HTR-8/SVneo (cell line): ENCODE measurements around the gene LRRC4.

Source experiments
- DNase-seq: peaks from one replicate; pipeline ENCODE4 v3.0.0; 2011; ENCODE audit warnings: low spot score, mixed read lengths; ENCODE audit not compliant: insufficient read length
- FAIRE-seq: peaks from 2 replicates; lab custom pipeline; 2011; peaks lifted over from hg19 to GRCh38; lab: Jason Lieb, UNC

LRRC4 gene

DNA sequence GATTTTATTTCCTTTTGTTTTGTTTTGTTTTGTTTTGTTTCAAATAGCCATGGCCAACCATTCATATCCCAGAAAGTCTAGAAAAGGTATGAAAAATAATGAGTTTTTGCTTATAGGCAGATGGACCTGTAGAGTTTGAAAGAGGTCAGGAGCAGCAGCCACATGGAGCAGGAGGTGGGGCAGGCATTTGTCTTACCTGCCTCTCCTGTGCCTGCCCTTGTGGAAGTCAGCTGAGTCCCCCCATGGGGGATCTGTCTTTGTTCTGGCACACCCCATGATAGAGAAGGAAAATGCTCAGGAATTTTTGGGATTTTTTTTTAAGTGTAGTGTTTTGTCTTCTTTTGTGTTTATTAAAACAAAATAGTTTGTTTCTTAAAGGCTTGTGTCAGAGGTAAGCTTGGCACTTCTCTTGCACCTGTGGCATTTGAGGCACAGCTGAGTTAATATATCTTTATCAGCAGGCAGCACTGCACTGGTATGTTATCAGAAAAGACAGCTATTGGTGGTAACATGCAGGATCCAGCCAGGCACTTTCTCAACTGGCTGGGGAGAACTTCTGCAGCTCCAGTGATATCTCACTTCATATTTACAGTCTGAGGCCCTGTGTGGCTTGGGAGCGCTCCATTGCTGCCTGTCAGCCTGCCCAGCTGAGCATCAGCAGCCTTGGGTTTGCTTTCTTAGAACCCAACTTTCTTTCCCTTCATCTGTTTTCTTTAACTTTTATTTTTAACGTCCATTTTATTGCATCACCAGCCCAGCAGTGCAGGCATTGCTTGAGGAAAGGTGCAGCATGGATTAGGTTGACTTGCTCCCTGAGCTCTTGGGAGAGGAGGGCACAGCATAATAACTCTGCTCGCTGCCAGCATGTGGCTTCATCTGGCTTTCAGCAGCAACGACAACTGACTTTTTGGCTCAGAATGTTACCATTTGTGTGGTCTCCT is 44.4 kb downstream of the LRRC4 start:
- DNase-seq (no peak), FAIRE-seq (no peak)

DNA sequence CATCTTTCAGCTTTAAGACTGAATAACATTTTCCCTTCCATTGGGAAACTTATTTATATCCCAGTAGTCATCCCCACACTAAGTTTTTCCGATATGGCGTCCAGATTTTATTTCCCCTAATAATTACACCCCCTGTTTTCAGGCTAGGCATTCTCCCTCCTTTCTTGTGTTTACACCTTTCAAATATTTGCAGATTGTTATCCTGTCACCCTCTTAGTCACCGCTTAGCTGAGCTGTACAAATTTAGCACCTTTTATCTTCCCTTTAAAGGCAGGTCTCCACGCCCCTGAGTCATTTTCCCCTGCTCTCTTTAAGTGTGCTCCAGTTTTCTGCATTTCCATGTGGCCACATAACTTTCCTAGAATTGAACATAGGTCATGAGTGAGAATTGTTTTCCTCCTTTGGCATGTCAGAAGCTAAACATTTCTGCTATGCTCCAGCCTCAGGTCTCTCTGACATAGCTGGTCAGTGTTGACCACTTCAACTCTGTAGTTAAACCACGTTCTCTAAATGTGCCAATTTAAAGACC is 47.4 kb downstream of the LRRC4 start:
- FAIRE-seq (no peak), DNase-seq (no peak)

DNA sequence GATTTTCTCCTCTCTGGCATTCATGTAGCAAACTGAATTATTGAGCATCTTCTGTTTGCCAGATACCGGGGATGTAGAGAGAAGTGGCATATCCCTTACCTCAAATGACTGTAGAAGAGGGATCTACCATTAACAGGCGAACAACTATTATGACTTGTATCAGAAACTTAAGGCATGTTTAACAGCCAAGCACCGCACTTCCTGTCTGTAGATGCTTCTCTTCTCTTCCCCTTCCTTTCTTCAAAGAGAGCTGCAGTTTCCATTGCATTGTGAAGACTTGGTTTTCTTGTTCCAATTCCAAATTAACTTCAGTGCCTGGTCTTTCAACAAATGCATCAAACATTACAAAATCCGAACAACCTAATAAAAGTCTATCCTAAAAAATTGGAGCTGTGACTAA is 49.3 kb downstream of the LRRC4 start:
- no peak for DNase-seq
- no peak for FAIRE-seq

DNA sequence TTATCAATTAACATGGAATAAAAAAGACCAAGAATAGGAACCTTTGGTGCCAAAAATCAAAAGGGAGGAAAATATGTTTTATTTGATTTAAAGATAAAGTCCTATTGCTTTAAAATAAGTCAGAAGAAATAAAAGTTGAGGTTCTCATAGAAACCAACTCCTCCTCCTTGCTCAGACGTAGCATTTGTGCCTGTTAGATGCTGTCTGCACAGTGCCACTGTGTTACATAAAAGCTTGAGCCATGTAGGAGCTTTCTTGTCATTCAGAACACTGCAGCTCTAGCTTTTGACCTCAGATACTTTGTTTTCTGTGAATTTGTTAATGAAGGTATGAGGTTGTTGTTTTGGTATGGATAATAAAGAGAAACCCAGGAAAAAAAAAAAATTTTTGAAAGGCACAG is 50.3 kb downstream of the LRRC4 start:
- DNase-seq (no peak), FAIRE-seq (no peak)

DNA sequence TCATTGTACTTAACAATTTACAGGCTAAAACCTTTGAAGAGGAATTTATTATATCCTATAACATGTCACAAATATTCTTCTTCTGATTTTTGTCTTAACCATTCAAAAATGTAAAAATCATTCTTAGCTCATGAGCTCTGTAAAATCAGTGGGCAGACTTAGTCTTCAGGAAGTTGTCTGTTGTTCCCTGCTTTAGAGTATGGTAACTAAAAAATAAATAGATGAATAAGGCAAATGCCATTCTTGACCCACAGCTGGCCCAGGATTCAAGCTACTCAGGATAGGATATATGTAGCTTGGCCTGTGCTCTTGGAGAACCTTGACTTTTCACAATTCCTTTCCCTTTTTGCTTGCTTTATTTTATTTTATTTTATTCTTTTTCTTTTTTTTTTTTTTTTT is 51.5 kb downstream of the LRRC4 start:
- no peak for FAIRE-seq
- DNase-seq, result no peak

DNA sequence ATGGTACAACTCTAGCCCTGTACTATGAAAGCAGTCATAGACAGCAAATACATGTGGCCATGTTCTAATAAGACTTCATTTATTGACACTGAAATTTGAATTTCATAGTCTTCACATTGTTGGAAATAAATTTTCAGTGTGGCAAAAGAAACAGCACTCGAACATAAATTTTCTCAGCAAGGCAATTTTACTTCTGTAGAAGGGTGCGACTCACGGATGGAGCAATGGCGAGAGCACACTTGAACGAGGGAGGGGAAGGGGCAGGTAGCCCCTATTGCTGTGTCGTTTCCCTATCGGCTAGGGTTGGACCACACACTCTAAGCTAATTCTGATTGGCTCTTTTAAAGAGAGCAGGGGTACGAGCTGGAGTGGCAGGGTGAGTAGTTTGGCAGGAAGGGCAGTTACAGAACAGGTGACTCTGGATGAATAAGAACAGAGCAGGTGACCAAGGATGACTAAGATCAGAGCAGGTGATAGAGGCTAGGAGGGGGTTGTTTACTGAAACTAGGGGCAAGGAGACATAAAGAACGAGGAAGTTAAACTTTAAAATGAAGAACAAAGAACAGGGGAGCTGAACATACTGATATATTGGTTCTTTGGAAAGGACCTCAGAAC is 52.0 kb downstream of the LRRC4 start:
- DNase-seq (no peak), FAIRE-seq (no peak)

DNA sequence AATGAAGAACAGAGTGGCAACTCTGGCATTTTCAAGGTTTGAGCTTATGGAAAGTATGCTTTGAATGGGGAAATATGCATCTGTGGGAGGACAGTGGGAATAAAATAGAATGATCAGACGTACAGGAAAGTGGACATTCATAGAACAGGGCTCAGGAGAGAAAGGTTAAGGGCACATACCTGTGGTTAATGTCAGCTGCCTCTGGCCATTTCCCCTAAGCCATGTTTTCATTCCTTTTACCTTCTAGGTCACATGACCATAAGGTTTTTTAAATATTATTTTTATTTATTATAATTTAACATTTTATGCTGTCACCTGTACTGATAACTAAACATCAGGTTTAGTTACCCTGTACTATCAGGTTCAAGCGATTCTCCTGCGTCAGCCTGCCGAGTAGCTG is 52.8 kb downstream of the LRRC4 start:
- no peak for DNase-seq
- no peak for FAIRE-seq
